PC-9 (cell line): ENCODE data around the gene MAEA. TPM values are rescaled to one million over a fixed set of nuclear protein-coding genes. Genes with fewer than 3 reads are reported as not detected.

ENCODE experiments used
- BruUV-seq: library from RNA; stranded (reverse); fragments of 400-500 nt; replicated peaks from 2 replicates; lab custom pipeline; 2021; lab: Mats Ljungman, UMichigan
- CTCF ChIA-PET: fragments of 300-600 bp; sonication (Branson Sonifier 250); formaldehyde crosslinking; loops from one replicate; lab custom pipeline; 2022; ENCODE audit warnings: antibody characterized with exemption; lab: Charles Lee
- POLR2A ChIA-PET: fragments of 300-600 bp; sonication (Branson Sonifier 250); formaldehyde crosslinking; loops from one replicate; lab custom pipeline; 2022; ENCODE audit warnings: antibody characterized with exemption; ENCODE audit not compliant: unreplicated experiment; lab: Charles Lee
- DNase-seq, 2 experiments: peaks; one replicate each; pipeline versions ENCODE4 v3.0.0 to v3.0.0-alpha.2; 2015 to 2022; ENCODE audit warnings: mixed read lengths in 1 of 2
- H2AFZ ChIP-seq: fragments of 200-600 bp; sonication (generic); 2 replicates; pipeline ENCODE4 v1.8.1; 2017; ENCODE audit warnings: antibody characterized with exemption
- H3F3A ChIP-seq: fragments of 200-600 bp; sonication (generic); 2 replicates; pipeline ENCODE4 v1.8.1; 2017; ENCODE audit warnings: antibody characterized with exemption, mild to moderate bottlenecking, low read depth; ENCODE audit not compliant: insufficient read depth
- H3K27ac ChIP-seq: fragments of 200-600 bp; sonication (generic); 2 replicates; pipeline ENCODE4 v1.6.1; 2016; ENCODE audit warnings: mixed run types
- H3K27me3 ChIP-seq: fragments of 200-600 bp; sonication (generic); 2 replicates; pipeline ENCODE4 v1.6.1; 2016; ENCODE audit warnings: low read depth, mixed run types; ENCODE audit not compliant: insufficient read depth
- H3K36me3 ChIP-seq: fragments of 200-600 bp; sonication (generic); 2 replicates; pipeline ENCODE4 v1.6.1; 2016; ENCODE audit warnings: low read depth, mixed run types
- H3K4me1 ChIP-seq: fragments of 200-600 bp; sonication (generic); replicated peaks from 2 replicates; pipeline ENCODE4 v1.6.1; 2016; ENCODE audit warnings: mixed run types; ENCODE audit not compliant: insufficient read depth
- H3K4me2 ChIP-seq: fragments of 200-600 bp; sonication (generic); 2 replicates; pipeline ENCODE4 v1.6.1; 2017; ENCODE audit warnings: mixed run types
- H3K4me3 ChIP-seq: fragments of 200-600 bp; sonication (generic); 2 replicates; pipeline ENCODE4 v1.6.1; 2016; ENCODE audit warnings: mixed run types
- H3K79me2 ChIP-seq: fragments of 200-600 bp; sonication (generic); 2 replicates; pipeline ENCODE4 v1.6.1; 2017; ENCODE audit warnings: low read depth, mixed run types
- H3K9me2 ChIP-seq: fragments of 200-600 bp; sonication (generic); 2 replicates; pipeline ENCODE4 v1.8.1; 2017; ENCODE audit warnings: mild to moderate bottlenecking; ENCODE audit not compliant: insufficient read depth
- H3K9me3 ChIP-seq: fragments of 200-600 bp; sonication (generic); 2 replicates; pipeline ENCODE4 v1.8.1; 2016; ENCODE audit warnings: low read depth; ENCODE audit not compliant: insufficient read depth
- H4K20me1 ChIP-seq: fragments of 200-600 bp; sonication (generic); 2 replicates; pipeline ENCODE4 v1.8.1; 2017; ENCODE audit not compliant: insufficient read depth
- EZH2 ChIP-seq: fragments of 200-600 bp; sonication (generic); IDR thresholded peaks from 2 replicates; pipeline ENCODE4 v1.8.0; 2017; ENCODE audit warnings: antibody characterized with exemption, low read depth
- intact Hi-C: fragments of 100-400 bp; cut with micrococcal nuclease; formaldehyde crosslinking; loops from one replicate; pipeline ENCODE4 v1.10.0; 2022; ENCODE audit not compliant: unreplicated experiment
- total RNA-seq: library from RNA; stranded (reverse); gene quantifications from 2 replicates; pipeline ENCODE4 v1.2.3, GENCODE V29; 2021
- TF ChIP-seq, protein P1 (sequence below): fragments of 200-600 bp; sonication (generic); conservative IDR thresholded peaks from 2 replicates; pipeline ENCODE4 v1.6.1; 2017; ENCODE audit warnings: mixed run types, antibody characterized with exemption, mild to moderate bottlenecking, moderate library complexity

MAEA gene
- total RNA-seq, 1 experiment from 2014 or later, result 79.4 TPM

DNA sequence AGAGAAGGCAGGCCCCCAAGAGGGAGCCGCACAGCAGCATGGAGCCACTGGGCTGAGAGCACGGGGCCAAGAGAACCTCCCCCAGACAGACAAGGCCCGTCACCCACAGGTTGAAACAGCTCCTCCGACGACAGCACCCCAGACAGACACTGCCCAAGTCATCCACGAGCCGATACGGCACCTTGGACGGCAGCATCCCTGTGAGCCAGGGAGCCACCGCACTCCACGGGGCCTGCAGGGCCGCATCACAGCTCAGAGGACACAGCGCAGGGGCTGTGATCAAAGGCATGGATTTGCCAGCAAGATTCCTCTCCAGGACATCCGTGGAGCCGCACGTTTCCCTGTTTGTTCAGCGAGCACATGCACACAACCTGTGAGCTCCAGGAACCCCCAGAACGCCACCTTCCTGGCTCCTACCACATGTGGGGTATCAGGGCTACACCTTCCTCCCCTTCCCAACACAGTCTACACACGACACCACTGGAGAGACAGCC, 44.7 kb upstream of the MAEA start:
- TF ChIP-seq EZH2, result no peak
- TF ChIP-seq, protein P1, sequence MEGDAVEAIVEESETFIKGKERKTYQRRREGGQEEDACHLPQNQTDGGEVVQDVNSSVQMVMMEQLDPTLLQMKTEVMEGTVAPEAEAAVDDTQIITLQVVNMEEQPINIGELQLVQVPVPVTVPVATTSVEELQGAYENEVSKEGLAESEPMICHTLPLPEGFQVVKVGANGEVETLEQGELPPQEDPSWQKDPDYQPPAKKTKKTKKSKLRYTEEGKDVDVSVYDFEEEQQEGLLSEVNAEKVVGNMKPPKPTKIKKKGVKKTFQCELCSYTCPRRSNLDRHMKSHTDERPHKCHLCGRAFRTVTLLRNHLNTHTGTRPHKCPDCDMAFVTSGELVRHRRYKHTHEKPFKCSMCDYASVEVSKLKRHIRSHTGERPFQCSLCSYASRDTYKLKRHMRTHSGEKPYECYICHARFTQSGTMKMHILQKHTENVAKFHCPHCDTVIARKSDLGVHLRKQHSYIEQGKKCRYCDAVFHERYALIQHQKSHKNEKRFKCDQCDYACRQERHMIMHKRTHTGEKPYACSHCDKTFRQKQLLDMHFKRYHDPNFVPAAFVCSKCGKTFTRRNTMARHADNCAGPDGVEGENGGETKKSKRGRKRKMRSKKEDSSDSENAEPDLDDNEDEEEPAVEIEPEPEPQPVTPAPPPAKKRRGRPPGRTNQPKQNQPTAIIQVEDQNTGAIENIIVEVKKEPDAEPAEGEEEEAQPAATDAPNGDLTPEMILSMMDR, result no peak
- peaks cover 8% of the 10 kb centered on the region for H3F3A ChIP-seq
- BruUV-seq, result no TSS peak
- H3K79me2 ChIP-seq, result peaks cover 80% of the 10 kb centered on the region
- no peaks in the 10 kb centered on the region for H3K27me3 ChIP-seq
- peaks cover 20% of the 10 kb centered on the region for H3K4me1 ChIP-seq
- H3K9me3 ChIP-seq, result no peaks in the 10 kb centered on the region
- ChIA-PET POLR2A (no interaction called here), CTCF (no interaction called here)
- no peak for DNase-seq
- no peak overlapping the region for H3K4me2 ChIP-seq
- intact Hi-C loops, result loop anchor here (5.0 kb wide), 5 partner anchors 47 to 233 kb away; partner anchors contain the start of gene FGFRL1
- peaks cover 64% of the 10 kb centered on the region for H4K20me1 ChIP-seq
- H3K9me2 ChIP-seq, result no peaks in the 10 kb centered on the region
- H2AFZ ChIP-seq, result no peak overlapping the region
- no peaks in the 10 kb centered on the region for H3K36me3 ChIP-seq
- no peak overlapping the region for H3K27ac ChIP-seq
- no peak overlapping the region for H3K4me3 ChIP-seq

DNA sequence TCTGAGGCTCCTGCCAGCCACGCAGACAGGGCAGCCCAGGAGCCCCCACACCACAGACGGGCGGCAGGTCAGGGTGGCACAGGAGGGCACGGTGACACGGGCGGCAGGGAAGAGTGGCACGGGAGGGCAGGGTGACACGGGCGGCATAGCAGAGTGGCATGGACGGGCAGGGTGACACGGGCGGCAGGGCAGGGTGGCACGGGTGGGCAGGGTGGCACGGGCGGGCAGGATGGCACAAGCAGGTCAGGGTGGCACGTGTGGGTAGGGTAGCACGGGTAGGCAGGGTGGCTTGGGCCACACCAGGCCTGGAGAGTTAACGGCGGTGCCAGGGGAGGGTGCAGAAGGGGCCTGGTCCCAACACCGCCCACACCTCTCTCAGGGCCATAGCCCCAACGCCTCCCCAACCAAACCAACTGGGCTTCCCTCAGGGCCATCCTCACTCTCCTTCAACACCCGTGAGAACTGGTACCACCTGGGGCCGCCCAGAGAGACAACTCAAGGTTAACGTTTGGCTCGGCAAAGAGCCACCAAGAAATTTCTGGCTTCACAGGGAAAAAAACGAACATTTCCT, 44.1 kb upstream of the MAEA start:
- Histone ChIP-seq H3K4me3 (no peak overlapping the region), H3K9me2 (no peaks in the 10 kb centered on the region), H3K4me2 (peak overlapping the region; percentile 97; the same call in 1 of the 2 replicates), H3F3A (peaks cover 8% of the 10 kb centered on the region), H3K9me3 (no peaks in the 10 kb centered on the region), H3K27me3 (no peaks in the 10 kb centered on the region), H2AFZ (no peak overlapping the region), H3K79me2 (peaks cover 85% of the 10 kb centered on the region), H3K36me3 (no peaks in the 10 kb centered on the region), H3K27ac (no peak overlapping the region), H3K4me1 (peaks cover 24% of the 10 kb centered on the region), H4K20me1 (peaks cover 64% of the 10 kb centered on the region)
- ChIA-PET POLR2A (no interaction called here), CTCF (no interaction called here)
- DNase-seq, result no peak
- intact Hi-C loops, result loop anchor here (5.0 kb wide), 5 partner anchors 47 to 233 kb away; partner anchors contain the start of gene FGFRL1
- BruUV-seq, result no TSS peak
- TF ChIP-seq EZH2, result no peak
- TF ChIP-seq, protein P1, result no peak

DNA sequence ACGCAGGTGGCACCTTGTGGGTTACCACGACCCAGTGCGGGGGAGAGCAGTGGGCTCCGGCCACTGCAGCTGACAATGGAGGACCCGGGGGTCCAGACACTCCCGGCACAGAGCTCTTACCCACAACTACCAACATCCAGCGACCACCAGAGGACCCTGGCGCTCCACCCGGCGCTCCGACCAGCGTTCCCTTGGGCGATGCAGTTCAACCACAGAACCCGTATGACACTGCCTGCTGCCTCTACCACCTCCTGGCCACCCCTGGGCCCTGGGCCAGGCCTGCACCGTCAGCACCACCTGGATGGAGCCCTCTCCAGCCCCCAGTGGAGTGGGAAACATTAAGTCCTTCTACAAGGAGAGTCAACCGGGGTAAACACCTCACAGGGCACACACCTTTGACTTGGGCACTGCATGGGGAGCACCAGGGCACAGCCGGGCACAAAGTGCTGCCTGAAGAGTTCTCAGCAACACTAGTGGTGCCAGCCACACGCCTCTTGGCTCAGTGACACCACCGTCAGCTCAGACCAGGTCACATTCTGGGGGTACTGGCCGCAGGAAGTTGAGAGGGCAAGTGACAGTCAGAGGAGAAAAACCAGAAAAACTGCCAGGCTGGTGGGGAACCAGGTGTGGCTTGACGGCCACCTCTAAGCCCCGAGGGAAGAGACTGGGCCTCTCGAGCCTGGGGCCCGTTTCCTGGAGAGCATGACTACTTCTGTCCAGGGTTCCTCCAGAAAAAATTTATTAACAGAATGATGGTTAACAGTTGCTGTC, 43.4 kb upstream of the MAEA start:
- intact Hi-C loops, result loop anchor here (5.0 kb wide), 5 partner anchors 46 to 234 kb away; partner anchors contain the start of gene FGFRL1
- Histone ChIP-seq H3K9me3 (peaks cover 6% of the 10 kb centered on the region; the same call in 1 of the 2 replicates), H4K20me1 (peaks cover 61% of the 10 kb centered on the region), H3K4me3 (peak overlapping the region; percentile 97), H3K36me3 (peaks cover under 1% of the 10 kb centered on the region; the same call in 1 of the 2 replicates), H3K79me2 (peaks cover 80% of the 10 kb centered on the region), H3F3A (peaks cover 8% of the 10 kb centered on the region), H3K4me2 (peak overlapping the region; percentile 97), H3K4me1 (peaks cover 24% of the 10 kb centered on the region), H3K27ac (peak overlapping the region; percentile 24; the same call in 1 of the 2 replicates), H3K9me2 (no peaks in the 10 kb centered on the region), H3K27me3 (no peaks in the 10 kb centered on the region), H2AFZ (no peak overlapping the region)
- CTCF ChIA-PET, result no interaction called here
- TF ChIP-seq, protein P1, result no peak
- no peak for TF ChIP-seq EZH2
- peak; percentile 70 to 82 for DNase-seq
- POLR2A ChIA-PET, result no interaction called here
- no TSS peak for BruUV-seq
